Thyroid gland (tissue), 4 donors: Measurements from ENCODE around the gene NPIPB4. TPM values are rescaled to one million over a fixed set of nuclear protein-coding genes. Genes with fewer than 3 reads are reported as not detected.

ENCODE experiments used
- small RNA-seq: library from RNA; depleted of rRNA; stranded (forward); fragments of <200 nt; gene quantifications from one replicate; pipeline ENCODE3, GENCODE V24; 2016
- total RNA-seq, 4 donors: library from RNA; depleted of rRNA; stranded (reverse); fragments of >200 nt; gene quantifications; one replicate each; pipeline ENCODE4 v1.2.3, GENCODE V29; 2016

The NPIPB4 gene
- total RNA-seq, 4 donors from 2014 or later: 23.8 to 85.4 (median 43.0) TPM

Small RNA genes lying within 50 kb of the gene (small RNA-seq; reads per million reads assigned to genes)
- gene AC092375.3: not detected

Other genes starting within 250 kb of the NPIPB4 start
- gene IGSF6, start 205.1 kb downstream of the NPIPB4 start, total RNA-seq: 1 to 10 TPM in 2 of 4 donors, under 1 TPM in 2; 0.56 to 1.4 (median 1.1) TPM
- gene OTOA, start 193.8 kb downstream of the NPIPB4 start, total RNA-seq: under 1 TPM in 2 of 4 donors, not detected in 2; 0.13 to 0.40 TPM
- gene UQCRC2, start 95.6 kb upstream of the NPIPB4 start, total RNA-seq: 100 to 1,000 TPM; 168 to 333 (median 181) TPM
- not detected for gene PDZD9, start 143.4 kb upstream of the NPIPB4 start, total RNA-seq
- 10 to 100 TPM; 13.8 to 39.8 (median 28.1) TPM for gene MOSMO, start 150.4 kb upstream of the NPIPB4 start, total RNA-seq
- gene VWA3A, start 234.8 kb upstream of the NPIPB4 start, total RNA-seq: under 1 TPM in 1 of 4 donors, not detected in 3; 0.56 TPM